Measurements from ENCODE around the gene MYRIP. TPM values are rescaled to one million over a fixed set of nuclear protein-coding genes. Genes with fewer than 3 reads are reported as not detected.
A peak's percentile ranks its signal among the peaks of the same experiment; 100 is the strongest.

The MYRIP gene
- total and polyA plus RNA-seq, 12 donors = 0.24 to 4.8 (median 1.4) TPM

GRCh38 chr3:40191251-40191650, 381.8 kb downstream of the MYRIP start:
- intact Hi-C loops (cut with DNase I) = loop anchor here (5.0 kb wide), 1 partner anchor 126 kb away; no protein-coding TSS in a partner anchor

GRCh38 chr3:40191850-40192448, 382.5 kb downstream of the MYRIP start:
- intact Hi-C loops (cut with DNase I) = loop anchor here (5.0 kb wide), 1 partner anchor 125 kb away; no protein-coding TSS in a partner anchor
- Histone ChIP-seq H3K4me1 (replicated peaks in 1 of 2) (no peaks in the 10 kb centered on the region), H3K9me3 (replicated peaks in 1 of 3) (no peaks in the 10 kb centered on the region), H3K36me3 (replicated peaks in 1 of 2) (no peaks in the 10 kb centered on the region), H3K27me3 (no peaks in the 10 kb centered on the region), H3K4me3 (no peak overlapping the region), H3K27ac (no peak overlapping the region)
- peak; percentile 54 to 87 (median 71) for DNase-seq
- TF ChIP-seq POLR2A (IDR thresholded peaks at IDR 0.05) = no peak
- peak; percentile 82 to 95 (median 91) for TF ChIP-seq CTCF (IDR thresholded peaks at IDR 0.05)
- WGBS, 4 donors = 33 to 36% (median 34%) methylated on average over 3 of the region's 3 CpGs

More at GRCh38 chr3:40191251-40191650, 381.8 kb downstream of the MYRIP start:
- no peaks in the 10 kb centered on the region for H3K4me1 ChIP-seq (replicated peaks in 1 of 2)
- no peaks in the 10 kb centered on the region for H3K9me3 ChIP-seq (replicated peaks in 1 of 3)
- DNase-seq = no peak
- no peaks in the 10 kb centered on the region for H3K27me3 ChIP-seq
- WGBS, 4 donors = 81 to 93% (median 90%) methylated on average over 1 of the region's 1 CpG
- no peaks in the 10 kb centered on the region for H3K36me3 ChIP-seq (replicated peaks in 1 of 2)
- TF ChIP-seq POLR2A (IDR thresholded peaks at IDR 0.05) = no peak
- no peak for TF ChIP-seq CTCF (IDR thresholded peaks at IDR 0.05)
- H3K27ac ChIP-seq = no peak overlapping the region
- no peak overlapping the region for H3K4me3 ChIP-seq

GRCh38 chr3:40192628-40193027, 383.2 kb downstream of the MYRIP start:
- TF ChIP-seq POLR2A (IDR thresholded peaks at IDR 0.05) (no peak), CTCF (IDR thresholded peaks at IDR 0.05) (no peak)
- intact Hi-C loops (cut with DNase I) = loop anchor here (5.0 kb wide), 1 partner anchor 125 kb away; no protein-coding TSS in a partner anchor
- no peaks in the 10 kb centered on the region for H3K27me3 ChIP-seq
- H3K36me3 ChIP-seq (replicated peaks in 1 of 2) = no peaks in the 10 kb centered on the region
- WGBS, 4 donors = 81 to 88% (median 85%) methylated on average over 3 of the region's 3 CpGs
- no peaks in the 10 kb centered on the region for H3K9me3 ChIP-seq (replicated peaks in 1 of 3)
- no peak overlapping the region for H3K4me3 ChIP-seq
- DNase-seq = no peak
- no peak overlapping the region for H3K27ac ChIP-seq
- no peaks in the 10 kb centered on the region for H3K4me1 ChIP-seq (replicated peaks in 1 of 2)

- no peak for TF ChIP-seq POLR2A (IDR thresholded peaks at IDR 0.05)
- TF ChIP-seq CTCF (IDR thresholded peaks at IDR 0.05) = no peak
- Histone ChIP-seq H3K27ac (no peak overlapping the region), H3K9me3 (replicated peaks in 1 of 3) (no peaks in the 10 kb centered on the region), H3K4me1 (replicated peaks in 1 of 2) (no peaks in the 10 kb centered on the region), H3K27me3 (no peaks in the 10 kb centered on the region), H3K36me3 (replicated peaks in 1 of 2) (no peaks in the 10 kb centered on the region), H3K4me3 (no peak overlapping the region)
- WGBS, 4 donors = 89 to 92% (median 91%) methylated on average over 8 to 9 of the region's 9 CpGs
- DNase-seq = no peak
- intact Hi-C loops (cut with DNase I) = no loop called here
Observed at GRCh38 chr3:40196966-40197365, 387.6 kb downstream of the MYRIP start.

All from adrenal gland (tissue), 12 donors.